ENCODE results near the gene MRLN. TPM values are rescaled to one million over a fixed set of nuclear protein-coding genes. Genes with fewer than 3 reads are reported as not detected.

Gene MRLN
- total RNA-seq, 1 experiment from 2014 or later: not detected

DNA sequence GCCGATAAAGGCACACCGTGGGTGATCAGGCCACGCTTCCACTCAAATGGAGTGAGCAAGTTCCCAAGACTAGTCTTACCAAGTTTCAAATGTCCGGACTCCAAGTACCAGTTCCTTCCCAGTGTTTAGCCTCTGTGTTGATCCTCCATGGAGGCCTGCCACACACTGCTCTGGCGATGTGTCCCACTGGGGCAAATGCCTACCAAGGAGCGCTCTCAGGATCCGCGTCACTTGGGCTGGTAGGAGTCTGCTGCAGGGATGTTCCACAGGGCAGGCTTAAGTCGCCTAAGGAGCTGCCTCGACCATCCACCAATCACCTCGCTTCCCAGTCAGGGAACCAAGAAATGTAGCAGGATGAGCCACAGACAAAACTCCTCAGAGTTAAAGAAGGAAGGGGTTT lies 17.4 kb upstream of the MRLN start:
- Histone ChIP-seq H3K4me3 (ENCODE audit: low read depth, low read length, poor library complexity, severe bottlenecking) (no peak overlapping the region), H3K27ac (ENCODE audit: low read depth, low read length, poor library complexity, severe bottlenecking) (no peak overlapping the region), H3K9me3 (ENCODE audit: low read depth, low read length, poor library complexity, severe bottlenecking) (no peaks in the 10 kb centered on the region), H3K4me1 (ENCODE audit: insufficient read depth, low read length, poor library complexity, severe bottlenecking) (no peaks in the 10 kb centered on the region), H3K27me3 (replicated peaks; ENCODE audit: insufficient read depth, low read depth, low read length, poor library complexity) (no peaks in the 10 kb centered on the region), H3K36me3 (ENCODE audit: insufficient read depth, low read length, poor library complexity, severe bottlenecking) (no peaks in the 10 kb centered on the region)
- intact Hi-C loops (cut with micrococcal nuclease; ENCODE audit: unreplicated experiment): no loop called here
- POLR2A ChIA-PET (ENCODE audit: low non-redundant PET): no interaction called here
- no peak for DNase-seq (ENCODE audit: low spot score)
- TF ChIP-seq, protein P1, sequence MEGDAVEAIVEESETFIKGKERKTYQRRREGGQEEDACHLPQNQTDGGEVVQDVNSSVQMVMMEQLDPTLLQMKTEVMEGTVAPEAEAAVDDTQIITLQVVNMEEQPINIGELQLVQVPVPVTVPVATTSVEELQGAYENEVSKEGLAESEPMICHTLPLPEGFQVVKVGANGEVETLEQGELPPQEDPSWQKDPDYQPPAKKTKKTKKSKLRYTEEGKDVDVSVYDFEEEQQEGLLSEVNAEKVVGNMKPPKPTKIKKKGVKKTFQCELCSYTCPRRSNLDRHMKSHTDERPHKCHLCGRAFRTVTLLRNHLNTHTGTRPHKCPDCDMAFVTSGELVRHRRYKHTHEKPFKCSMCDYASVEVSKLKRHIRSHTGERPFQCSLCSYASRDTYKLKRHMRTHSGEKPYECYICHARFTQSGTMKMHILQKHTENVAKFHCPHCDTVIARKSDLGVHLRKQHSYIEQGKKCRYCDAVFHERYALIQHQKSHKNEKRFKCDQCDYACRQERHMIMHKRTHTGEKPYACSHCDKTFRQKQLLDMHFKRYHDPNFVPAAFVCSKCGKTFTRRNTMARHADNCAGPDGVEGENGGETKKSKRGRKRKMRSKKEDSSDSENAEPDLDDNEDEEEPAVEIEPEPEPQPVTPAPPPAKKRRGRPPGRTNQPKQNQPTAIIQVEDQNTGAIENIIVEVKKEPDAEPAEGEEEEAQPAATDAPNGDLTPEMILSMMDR (conservative IDR thresholded peaks at IDR 0.05; ENCODE audit: low read depth, low read length): no peak
- TF ChIP-seq EZH2 (IDR thresholded peaks at IDR 0.05; ENCODE audit: borderline replicate concordance, low read depth, low read length, poor library complexity, severe bottlenecking): no peak
- no TSS peak for BruUV-seq (replicated peaks)
- CTCF ChIA-PET: no interaction called here

DNA sequence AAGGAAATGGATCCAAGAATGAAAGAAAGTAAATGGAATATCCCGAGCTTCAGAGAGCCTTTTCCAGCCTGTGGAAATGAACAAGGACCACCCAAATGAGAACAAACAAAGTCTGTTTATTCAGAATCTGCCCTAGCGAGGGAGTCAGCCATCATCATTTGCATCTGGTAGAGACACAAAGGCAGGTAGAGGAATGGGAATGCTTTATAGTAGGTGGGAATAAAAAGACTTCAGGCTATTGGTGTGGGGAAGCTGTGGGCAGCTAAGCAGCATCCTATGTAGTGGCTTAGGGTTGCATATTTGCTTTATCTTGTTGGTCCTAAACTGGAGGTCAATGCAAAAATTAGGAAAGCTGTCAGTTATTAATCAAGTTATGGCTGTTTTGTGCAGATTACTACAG lies 9.2 kb upstream of the MRLN start:
- no peak for DNase-seq (ENCODE audit: low spot score)
- Histone ChIP-seq H3K36me3 (ENCODE audit: insufficient read depth, low read length, poor library complexity, severe bottlenecking) (no peaks in the 10 kb centered on the region), H3K27me3 (replicated peaks; ENCODE audit: insufficient read depth, low read depth, low read length, poor library complexity) (no peaks in the 10 kb centered on the region), H3K27ac (ENCODE audit: low read depth, low read length, poor library complexity, severe bottlenecking) (no peak overlapping the region), H3K9me3 (ENCODE audit: low read depth, low read length, poor library complexity, severe bottlenecking) (no peaks in the 10 kb centered on the region), H3K4me1 (ENCODE audit: insufficient read depth, low read length, poor library complexity, severe bottlenecking) (no peaks in the 10 kb centered on the region), H3K4me3 (ENCODE audit: low read depth, low read length, poor library complexity, severe bottlenecking) (no peak overlapping the region)
- intact Hi-C loops (cut with micrococcal nuclease; ENCODE audit: unreplicated experiment): no loop called here
- BruUV-seq (replicated peaks): no TSS peak
- ChIA-PET POLR2A (ENCODE audit: low non-redundant PET) (no interaction called here), CTCF (no interaction called here)
- no peak for TF ChIP-seq EZH2 (IDR thresholded peaks at IDR 0.05; ENCODE audit: borderline replicate concordance, low read depth, low read length, poor library complexity, severe bottlenecking)
- TF ChIP-seq, protein P1 (conservative IDR thresholded peaks at IDR 0.05; ENCODE audit: low read depth, low read length): no peak

GRCh38 chr10:59757966-59758365 lies 4.7 kb upstream of the MRLN start:
- no peaks in the 10 kb centered on the region for H3K27me3 ChIP-seq (replicated peaks; ENCODE audit: insufficient read depth, low read depth, low read length, poor library complexity)
- intact Hi-C loops (cut with micrococcal nuclease; ENCODE audit: unreplicated experiment): no loop called here
- ChIA-PET POLR2A (ENCODE audit: low non-redundant PET) (no interaction called here), CTCF (no interaction called here)
- no peaks in the 10 kb centered on the region for H3K4me1 ChIP-seq (ENCODE audit: insufficient read depth, low read length, poor library complexity, severe bottlenecking)
- no peak for DNase-seq (ENCODE audit: low spot score)
- no peak for TF ChIP-seq EZH2 (IDR thresholded peaks at IDR 0.05; ENCODE audit: borderline replicate concordance, low read depth, low read length, poor library complexity, severe bottlenecking)
- TF ChIP-seq, protein P1 (conservative IDR thresholded peaks at IDR 0.05; ENCODE audit: low read depth, low read length): no peak
- H3K4me3 ChIP-seq (ENCODE audit: low read depth, low read length, poor library complexity, severe bottlenecking): no peak overlapping the region
- H3K9me3 ChIP-seq (ENCODE audit: low read depth, low read length, poor library complexity, severe bottlenecking): no peaks in the 10 kb centered on the region
- H3K36me3 ChIP-seq (ENCODE audit: insufficient read depth, low read length, poor library complexity, severe bottlenecking): no peaks in the 10 kb centered on the region
- H3K27ac ChIP-seq (ENCODE audit: low read depth, low read length, poor library complexity, severe bottlenecking): no peak overlapping the region
- no TSS peak for BruUV-seq (replicated peaks)

Measured in A673 (cell line).